ENCODE results near the gene UNC5CL. TPM values are rescaled to one million over a fixed set of nuclear protein-coding genes. Genes with fewer than 3 reads are reported as not detected.

The UNC5CL gene
- total RNA-seq, 1 experiment from 2014 or later = 2.2 TPM

DNA sequence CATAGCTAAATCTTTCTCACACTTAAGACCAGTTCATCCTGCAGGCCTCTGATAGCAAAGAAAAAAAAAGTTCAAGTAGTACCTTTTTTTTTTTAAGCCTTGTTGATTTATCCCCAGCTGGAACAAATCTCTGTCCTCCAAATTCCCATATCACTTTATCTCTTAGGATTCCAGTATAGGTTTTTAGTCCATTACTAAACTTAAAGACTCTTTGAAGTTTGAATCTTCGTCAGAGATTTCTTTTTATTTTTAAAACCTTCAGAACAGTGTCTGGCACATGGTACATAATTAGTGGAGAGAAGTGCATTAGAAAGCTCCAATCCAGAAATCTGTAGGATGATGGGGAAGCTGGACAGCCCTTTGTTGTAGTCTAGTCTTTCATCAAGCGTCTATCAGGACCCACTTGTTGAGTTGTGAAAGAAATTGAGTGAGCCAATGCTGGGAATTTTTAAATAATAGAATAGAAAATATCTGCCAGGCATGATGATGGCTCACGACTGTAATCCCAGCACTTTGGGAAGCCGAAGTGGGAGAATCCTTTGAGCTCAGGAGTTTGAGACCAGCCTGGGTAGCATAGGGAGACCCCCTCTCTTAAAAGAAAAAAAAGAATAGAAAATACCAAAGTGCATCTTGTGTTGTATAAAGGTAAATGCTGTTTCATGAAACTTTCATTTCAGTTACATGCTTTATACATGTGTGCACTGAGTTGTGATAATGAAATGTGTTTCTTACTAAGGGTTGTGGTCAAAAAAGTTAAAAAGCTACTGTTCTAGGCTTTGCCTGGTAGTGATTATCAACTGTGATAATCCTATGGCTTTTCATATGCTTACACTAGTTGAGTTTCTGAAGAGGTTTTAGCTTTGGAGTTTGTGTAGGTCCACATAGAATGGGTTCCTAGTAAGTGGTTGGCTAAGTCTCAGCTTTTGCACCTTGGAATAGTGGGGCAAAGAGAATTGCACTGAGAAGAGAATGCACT, 36.9 kb upstream of the UNC5CL start:
- DNase-seq (ENCODE audit: low read depth, low spot score) = no peak
- Histone ChIP-seq H3K36me3 (ENCODE audit: control insufficient read depth in 1 of 2, insufficient read depth in 2 of 2, low read length in 2 of 2) (peaks cover 11 to 20% of the 10 kb centered on the region in 2 experiments), H3K27me3 (ENCODE audit: insufficient read depth, low read length) (no peaks in the 10 kb centered on the region), H3K27ac (ENCODE audit: low read depth, low read length) (no peak overlapping the region), H3K9me3 (ENCODE audit: control insufficient read depth in 1 of 2, insufficient read depth in 1 of 2, low read depth in 1 of 2, low read length in 2 of 2) (no peaks in the 10 kb centered on the region), H3K9me2 (ENCODE audit: insufficient read depth) (no peaks in the 10 kb centered on the region), H3K9ac (ENCODE audit: low read length) (no peak overlapping the region), H3K79me2 (ENCODE audit: insufficient read depth, low read length) (peaks cover 76% of the 10 kb centered on the region), H3K4me1 (ENCODE audit: control insufficient read depth in 1 of 2, insufficient read depth in 2 of 2, low read length in 2 of 2) (peaks cover 7 to 13% of the 10 kb centered on the region in 2 experiments; a peak in 3 of 4 replicates), H2AFZ (ENCODE audit: low read depth, low read length, poor library complexity, severe bottlenecking) (no peak overlapping the region), H4K20me1 (ENCODE audit: insufficient read depth) (no peaks in the 10 kb centered on the region), H3K4me3 (replicated peaks in 1 of 2; ENCODE audit: low read depth in 1 of 2, low read length in 2 of 2) (no peak overlapping the region), H3K4me2 (ENCODE audit: low read length) (no peak overlapping the region)
- intact Hi-C loops (cut with micrococcal nuclease) = no loop called here
- TF ChIP-seq EZH2phosphoT487 (IDR thresholded peaks at IDR 0.05; ENCODE audit: borderline replicate concordance) = no peak
- TF ChIP-seq TCF7L2 (IDR thresholded peaks at IDR 0.05; ENCODE audit: borderline replicate concordance, extremely low read depth, insufficient read depth, insufficient read length) = no peak
- TF ChIP-seq SRF (IDR thresholded peaks at IDR 0.05; ENCODE audit: low read depth) = no peak
- no peak for TF ChIP-seq ELF1 (IDR thresholded peaks at IDR 0.05; ENCODE audit: borderline replicate concordance, low read depth)
- TF ChIP-seq POLR2A (IDR thresholded peaks at IDR 0.05; ENCODE audit: borderline replicate concordance, extremely low read depth, insufficient read depth, insufficient read length) = no peak
- no peak for TF ChIP-seq CBX3 (IDR thresholded peaks at IDR 0.05; ENCODE audit: low read depth)
- no peak for TF ChIP-seq SIN3A (IDR thresholded peaks at IDR 0.05; ENCODE audit: low read depth)
- no peak for TF ChIP-seq ZFX (IDR thresholded peaks at IDR 0.05)
- TF ChIP-seq YY1 (IDR thresholded peaks at IDR 0.05; ENCODE audit: extremely low read depth, insufficient replicate concordance, low read depth, low read length) = no peak
- POLR2A ChIA-PET = no interaction called here
- ATAC-seq = no peak
- no TSS peak for BruUV-seq (replicated peaks)
- RAD21 ChIA-PET (ENCODE audit: low non-redundant PET in 1 of 2, low total read pairs in 2 of 2, uncharacterized antibody in 2 of 2, unreplicated experiment in 2 of 2) = no interaction called here
- CTCF ChIA-PET = interaction anchor here (1.1 to 1.5 kb wide), 2 partner anchors 16 to 30 kb away, joined by 3 read pairs; no protein-coding TSS in a partner anchor
